Mesendoderm (in vitro differentiated cells): ENCODE data around the gene COL25A1.

Experiments
- DNase-seq: peaks from one replicate; pipeline ENCODE4 v3.0.0; 2013
- H2AK5ac ChIP-seq: 2 replicates; pipeline ENCODE4 v1.6.1; 2013; ENCODE audit warnings: low read length, inconsistent platforms
- H2BK120ac ChIP-seq: 2 replicates; pipeline ENCODE4 v1.6.1; 2013; ENCODE audit warnings: low read depth, mild to moderate bottlenecking, low read length, moderate library complexity, mixed read lengths
- H2BK15ac ChIP-seq: replicated peaks from 2 replicates; pipeline ENCODE4 v1.6.1; 2013; ENCODE audit warnings: low read depth, mild to moderate bottlenecking, moderate library complexity
- H2BK5ac ChIP-seq: 2 replicates; pipeline ENCODE4 v1.6.1; 2013; ENCODE audit warnings: low read length, inconsistent platforms
- H3K18ac ChIP-seq: 2 replicates; pipeline ENCODE4 v1.6.1; 2013; ENCODE audit warnings: mild to moderate bottlenecking, low read length, mixed read lengths
- H3K23ac ChIP-seq: one replicate; pipeline ENCODE4 v1.6.1; 2013; ENCODE audit warnings: low read length
- H3K27ac ChIP-seq: 2 replicates; pipeline ENCODE4 v1.5.1; 2013; ENCODE audit warnings: low read depth, mild to moderate bottlenecking, inconsistent platforms, low read length, moderate library complexity
- H3K27me3 ChIP-seq: 2 replicates; pipeline ENCODE4 v1.6.1; 2013; ENCODE audit warnings: low read length, control low read depth, mild to moderate bottlenecking, inconsistent platforms; ENCODE audit not compliant: insufficient read depth, poor library complexity
- H3K36me3 ChIP-seq: 2 replicates; pipeline ENCODE4 v1.6.1; 2013; ENCODE audit warnings: low read length, inconsistent platforms; ENCODE audit not compliant: control insufficient read depth, insufficient read depth
- H3K4ac ChIP-seq: one replicate; pipeline ENCODE4 v1.6.1; 2013; ENCODE audit warnings: low read depth, mild to moderate bottlenecking, low read length, moderate library complexity
- H3K4me1 ChIP-seq: 2 replicates; pipeline ENCODE4 v1.6.1; 2013; ENCODE audit warnings: low read depth, low read length, inconsistent platforms; ENCODE audit not compliant: control insufficient read depth
- H3K4me2 ChIP-seq: 2 replicates; pipeline ENCODE4 v1.6.1; 2013; ENCODE audit warnings: low read length
- H3K4me3 ChIP-seq: 2 replicates; pipeline ENCODE4 v1.5.1; 2013; ENCODE audit warnings: mild to moderate bottlenecking, low read length
- H3K56ac ChIP-seq: one replicate; pipeline ENCODE4 v1.6.1; 2013; ENCODE audit warnings: low read length
- H3K79me1 ChIP-seq: 2 replicates; pipeline ENCODE4 v1.6.1; 2013; ENCODE audit warnings: low read length, inconsistent platforms
- H3K79me2 ChIP-seq: 2 replicates; pipeline ENCODE4 v1.6.1; 2013; ENCODE audit warnings: mild to moderate bottlenecking, low read length; ENCODE audit not compliant: control insufficient read depth, insufficient read depth
- H3K9ac ChIP-seq: 2 replicates; pipeline ENCODE4 v1.6.1; 2013; ENCODE audit warnings: low read length, inconsistent platforms
- H4K5ac ChIP-seq: one replicate; pipeline ENCODE4 v1.6.1; 2013; ENCODE audit warnings: low read length
- H4K8ac ChIP-seq: one replicate; pipeline ENCODE4 v1.6.1; 2013; ENCODE audit warnings: low read depth, mild to moderate bottlenecking, control low read depth, low read length, moderate library complexity
- WGBS: extraction: QIAGEN DNeasy Blood & Tissue Kit; methylation state at CpG from one replicate; pipeline ENCODE4 v1.1.7; 2013; ENCODE audit warnings: low lambda C conversion rate, missing lambda C conversion rate; ENCODE audit not compliant: insufficient coverage; ENCODE audit errors: extremely low coverage; 5-methylcytosine and 5-hydroxymethylcytosine counted together

Gene COL25A1

DNA sequence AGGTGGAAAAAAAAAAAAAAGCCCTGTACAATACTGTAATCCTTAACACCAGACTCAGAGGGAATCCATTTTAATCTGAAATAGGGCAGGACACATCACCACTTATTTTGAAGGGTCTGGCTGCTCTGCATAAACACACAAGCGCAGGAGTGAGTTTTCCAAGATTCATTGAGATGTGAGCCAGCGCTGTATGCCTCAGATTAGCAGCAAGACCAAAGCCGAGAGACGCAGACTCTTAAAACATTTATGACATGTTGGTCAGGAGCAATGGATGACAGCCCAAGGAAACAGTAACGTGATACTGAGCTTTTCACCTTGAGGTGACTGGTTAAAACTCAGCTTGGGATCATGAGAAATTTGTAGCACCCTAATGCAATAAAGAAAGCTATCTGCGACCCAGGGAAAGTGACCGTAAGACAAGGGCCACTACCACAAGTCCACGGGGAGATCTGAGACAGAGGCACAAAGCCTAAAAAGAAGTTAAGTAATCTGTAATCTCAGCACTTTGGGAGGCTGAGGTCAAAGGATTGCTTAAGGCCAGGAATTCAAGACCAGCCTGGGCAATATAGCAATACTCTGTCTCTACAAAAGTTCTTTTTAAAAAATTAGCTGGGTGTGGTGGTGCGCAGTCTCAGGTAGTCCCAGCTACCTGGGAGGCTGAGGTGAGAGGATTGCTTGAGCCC, 210.6 kb downstream of the COL25A1 start:
- Histone ChIP-seq H3K27me3 (no peaks in the 10 kb centered on the region), H4K8ac (no peak overlapping the region), H2BK120ac (no peak overlapping the region), H3K4me3 (no peak overlapping the region), H3K4ac (no peak overlapping the region), H3K4me2 (no peak overlapping the region), H4K5ac (no peak overlapping the region), H2BK5ac (no peak overlapping the region), H3K23ac (no peak overlapping the region), H2AK5ac (no peak overlapping the region), H3K79me1 (no peaks in the 10 kb centered on the region), H3K4me1 (no peaks in the 10 kb centered on the region), H3K36me3 (no peaks in the 10 kb centered on the region), H2BK15ac (no peak overlapping the region), H3K18ac (no peak overlapping the region), H3K79me2 (no peaks in the 10 kb centered on the region), H3K56ac (no peak overlapping the region), H3K9ac (no peak overlapping the region), H3K27ac (no peak overlapping the region)
- DNase-seq: no peak
- WGBS: no CpG with 5 or more reads among the region's 9 CpGs

DNA sequence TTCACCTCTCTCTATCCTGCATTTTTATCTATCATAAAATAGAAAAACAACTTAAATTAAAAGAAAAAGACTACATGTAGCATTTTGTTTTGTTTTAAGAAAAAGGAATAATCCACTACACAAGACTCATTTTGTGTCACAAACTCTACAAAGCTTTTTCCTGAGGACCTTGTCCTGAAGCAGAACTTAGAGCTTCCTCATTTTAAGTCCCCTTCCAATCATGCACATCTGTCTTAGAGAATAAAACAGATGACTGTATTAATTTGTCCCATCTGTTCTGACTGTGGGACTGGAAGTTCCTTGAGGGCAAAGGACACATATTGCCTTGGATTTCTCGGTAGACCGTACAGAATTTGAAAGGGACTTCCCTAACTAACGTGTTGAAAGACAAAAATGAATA, 218.5 kb downstream of the COL25A1 start:
- Histone ChIP-seq H3K27ac (no peak overlapping the region), H3K4me1 (no peaks in the 10 kb centered on the region), H4K5ac (no peak overlapping the region), H3K4me2 (no peak overlapping the region), H3K18ac (no peak overlapping the region), H3K23ac (no peak overlapping the region), H3K79me2 (no peaks in the 10 kb centered on the region), H3K9ac (no peak overlapping the region), H3K36me3 (no peaks in the 10 kb centered on the region), H4K8ac (no peak overlapping the region), H2BK5ac (no peak overlapping the region), H3K4ac (no peak overlapping the region), H2AK5ac (no peak overlapping the region), H3K27me3 (no peaks in the 10 kb centered on the region), H2BK15ac (no peak overlapping the region), H3K79me1 (no peaks in the 10 kb centered on the region), H3K4me3 (no peak overlapping the region), H2BK120ac (no peak overlapping the region), H3K56ac (no peak overlapping the region)
- no peak for DNase-seq
- no CpG with 5 or more reads among the region's 3 CpGs for WGBS

DNA sequence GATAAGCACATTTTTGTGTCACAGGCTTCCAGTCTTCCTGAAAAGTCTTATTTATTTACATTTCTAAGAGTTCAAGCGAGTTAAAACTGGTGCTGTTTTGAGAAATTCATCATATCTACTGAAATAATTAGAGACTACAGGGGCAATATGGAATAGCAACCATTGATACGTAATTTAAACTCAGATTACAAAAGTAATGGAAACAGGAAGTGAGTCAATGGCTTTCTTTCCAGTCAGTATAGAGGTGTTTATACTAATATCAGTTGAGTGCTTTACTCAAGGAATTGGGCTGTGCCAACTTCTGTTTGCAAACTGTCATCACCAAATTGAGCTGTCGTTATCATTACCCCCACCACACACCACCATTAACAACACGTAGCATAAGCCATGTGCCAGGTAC, 222.7 kb downstream of the COL25A1 start:
- Histone ChIP-seq H3K27me3 (no peaks in the 10 kb centered on the region), H3K23ac (no peak overlapping the region), H3K79me2 (no peaks in the 10 kb centered on the region), H3K9ac (no peak overlapping the region), H3K4me2 (no peak overlapping the region), H4K5ac (no peak overlapping the region), H2BK5ac (no peak overlapping the region), H4K8ac (no peak overlapping the region), H3K18ac (no peak overlapping the region), H3K4me3 (no peak overlapping the region), H3K79me1 (no peaks in the 10 kb centered on the region), H2BK120ac (no peak overlapping the region), H3K4me1 (no peaks in the 10 kb centered on the region), H3K56ac (no peak overlapping the region), H2BK15ac (no peak overlapping the region), H3K36me3 (no peaks in the 10 kb centered on the region), H3K27ac (no peak overlapping the region), H3K4ac (no peak overlapping the region), H2AK5ac (no peak overlapping the region)
- WGBS: no CpG with 5 or more reads among the region's 4 CpGs
- peak; percentile 3 for DNase-seq

DNA sequence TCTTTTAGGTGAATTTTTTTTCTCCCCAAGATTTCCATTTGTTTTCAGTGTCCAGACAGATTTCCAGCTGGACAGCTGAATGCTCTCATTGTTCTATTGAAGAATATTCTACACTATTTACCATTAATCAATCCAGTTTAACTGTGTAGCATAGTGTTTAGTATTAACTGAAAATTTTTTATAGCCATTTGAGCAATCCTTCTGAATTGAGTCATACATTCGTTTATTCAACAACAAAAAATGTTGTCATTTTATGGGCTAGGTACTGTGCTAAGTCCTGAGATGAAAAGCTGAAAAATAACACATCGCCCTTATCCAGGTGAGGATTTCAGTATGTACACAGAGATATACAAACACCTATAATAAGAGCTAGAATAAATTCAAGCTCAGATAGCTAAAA, 223.3 kb downstream of the COL25A1 start:
- WGBS: no CpG with 5 or more reads among the region's 2 CpGs
- Histone ChIP-seq H3K36me3 (no peaks in the 10 kb centered on the region), H3K79me1 (no peaks in the 10 kb centered on the region), H3K79me2 (no peaks in the 10 kb centered on the region), H3K18ac (no peak overlapping the region), H4K5ac (no peak overlapping the region), H3K27me3 (no peaks in the 10 kb centered on the region), H3K23ac (no peak overlapping the region), H2BK15ac (no peak overlapping the region), H2BK120ac (no peak overlapping the region), H2AK5ac (no peak overlapping the region), H3K56ac (no peak overlapping the region), H3K4me1 (no peaks in the 10 kb centered on the region), H3K4me3 (no peak overlapping the region), H2BK5ac (no peak overlapping the region), H3K27ac (no peak overlapping the region), H3K4me2 (no peak overlapping the region), H3K9ac (no peak overlapping the region), H4K8ac (no peak overlapping the region), H3K4ac (no peak overlapping the region)
- no peak for DNase-seq

DNA sequence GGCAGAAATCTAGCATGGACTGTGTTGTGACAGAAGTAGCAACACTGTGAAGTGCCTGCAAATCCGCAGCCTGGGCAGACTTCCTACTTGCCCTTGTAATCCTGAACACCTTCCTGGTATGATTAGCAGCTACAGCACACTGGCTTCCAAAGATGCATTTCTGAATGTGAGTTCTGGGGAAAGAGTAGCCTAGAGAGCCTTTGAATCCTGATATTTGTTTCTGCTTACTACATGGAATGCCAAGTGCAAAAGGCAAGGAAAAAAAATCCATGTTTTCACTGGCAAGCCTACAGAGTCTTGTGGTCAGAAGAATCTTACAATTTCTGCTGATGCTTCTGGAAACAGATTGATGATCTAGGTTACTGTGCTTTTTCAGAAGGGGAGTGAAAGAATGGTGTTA, 223.7 kb downstream of the COL25A1 start:
- Histone ChIP-seq H3K18ac (no peak overlapping the region), H2BK120ac (no peak overlapping the region), H3K4me1 (no peaks in the 10 kb centered on the region), H4K5ac (no peak overlapping the region), H3K79me1 (no peaks in the 10 kb centered on the region), H2AK5ac (no peak overlapping the region), H3K79me2 (no peaks in the 10 kb centered on the region), H3K9ac (no peak overlapping the region), H3K36me3 (no peaks in the 10 kb centered on the region), H2BK5ac (no peak overlapping the region), H3K4me3 (no peak overlapping the region), H4K8ac (no peak overlapping the region), H3K23ac (no peak overlapping the region), H2BK15ac (no peak overlapping the region), H3K56ac (no peak overlapping the region), H3K4me2 (no peak overlapping the region), H3K27ac (no peak overlapping the region), H3K4ac (no peak overlapping the region), H3K27me3 (no peaks in the 10 kb centered on the region)
- WGBS: no CpG with 5 or more reads among the region's 1 CpG
- peak; percentile 2 for DNase-seq

DNA sequence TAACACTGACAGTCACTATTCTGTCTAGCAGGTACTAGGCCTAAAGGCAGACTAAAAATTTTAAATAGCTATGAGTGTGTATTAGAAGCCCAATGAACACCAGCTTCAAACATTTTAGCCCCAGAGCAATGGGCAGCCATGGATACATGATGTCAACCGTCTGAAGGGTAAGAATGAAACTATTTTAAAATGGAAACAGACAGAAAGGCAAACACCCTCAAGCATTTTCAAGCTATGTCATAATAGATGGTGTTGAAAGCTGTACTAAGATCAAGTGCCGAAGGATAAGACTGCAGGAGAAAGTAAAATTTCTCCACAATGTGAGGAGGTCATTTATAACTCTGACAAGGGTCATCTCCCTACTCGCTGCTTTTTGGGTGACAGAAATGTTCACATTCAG, 225.0 kb downstream of the COL25A1 start:
- Histone ChIP-seq H4K5ac (no peak overlapping the region), H2BK5ac (no peak overlapping the region), H3K9ac (no peak overlapping the region), H3K27me3 (no peaks in the 10 kb centered on the region), H3K27ac (no peak overlapping the region), H3K56ac (no peak overlapping the region), H3K79me2 (no peaks in the 10 kb centered on the region), H3K36me3 (no peaks in the 10 kb centered on the region), H3K4me2 (no peak overlapping the region), H3K79me1 (no peaks in the 10 kb centered on the region), H2AK5ac (no peak overlapping the region), H3K4ac (no peak overlapping the region), H3K18ac (no peak overlapping the region), H2BK120ac (no peak overlapping the region), H3K4me1 (no peaks in the 10 kb centered on the region), H3K4me3 (no peak overlapping the region), H2BK15ac (no peak overlapping the region), H3K23ac (no peak overlapping the region), H4K8ac (no peak overlapping the region)
- DNase-seq: no peak
- no CpG with 5 or more reads among the region's 3 CpGs for WGBS
